ENCODE measurements around the gene TP53I3. TPM values are rescaled to one million over a fixed set of nuclear protein-coding genes. Genes with fewer than 3 reads are reported as not detected.
A peak's percentile ranks its signal among the peaks of the same experiment; 100 is the strongest.

The TP53I3 gene, protein sequence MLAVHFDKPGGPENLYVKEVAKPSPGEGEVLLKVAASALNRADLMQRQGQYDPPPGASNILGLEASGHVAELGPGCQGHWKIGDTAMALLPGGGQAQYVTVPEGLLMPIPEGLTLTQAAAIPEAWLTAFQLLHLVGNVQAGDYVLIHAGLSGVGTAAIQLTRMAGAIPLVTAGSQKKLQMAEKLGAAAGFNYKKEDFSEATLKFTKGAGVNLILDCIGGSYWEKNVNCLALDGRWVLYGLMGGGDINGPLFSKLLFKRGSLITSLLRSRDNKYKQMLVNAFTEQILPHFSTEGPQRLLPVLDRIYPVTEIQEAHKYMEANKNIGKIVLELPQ
- polyA plus RNA-seq (2013, experiment 1 of 2) = 14.8 TPM
- 15.7 TPM for polyA plus RNA-seq (2013, experiment 2 of 2)

DNA sequence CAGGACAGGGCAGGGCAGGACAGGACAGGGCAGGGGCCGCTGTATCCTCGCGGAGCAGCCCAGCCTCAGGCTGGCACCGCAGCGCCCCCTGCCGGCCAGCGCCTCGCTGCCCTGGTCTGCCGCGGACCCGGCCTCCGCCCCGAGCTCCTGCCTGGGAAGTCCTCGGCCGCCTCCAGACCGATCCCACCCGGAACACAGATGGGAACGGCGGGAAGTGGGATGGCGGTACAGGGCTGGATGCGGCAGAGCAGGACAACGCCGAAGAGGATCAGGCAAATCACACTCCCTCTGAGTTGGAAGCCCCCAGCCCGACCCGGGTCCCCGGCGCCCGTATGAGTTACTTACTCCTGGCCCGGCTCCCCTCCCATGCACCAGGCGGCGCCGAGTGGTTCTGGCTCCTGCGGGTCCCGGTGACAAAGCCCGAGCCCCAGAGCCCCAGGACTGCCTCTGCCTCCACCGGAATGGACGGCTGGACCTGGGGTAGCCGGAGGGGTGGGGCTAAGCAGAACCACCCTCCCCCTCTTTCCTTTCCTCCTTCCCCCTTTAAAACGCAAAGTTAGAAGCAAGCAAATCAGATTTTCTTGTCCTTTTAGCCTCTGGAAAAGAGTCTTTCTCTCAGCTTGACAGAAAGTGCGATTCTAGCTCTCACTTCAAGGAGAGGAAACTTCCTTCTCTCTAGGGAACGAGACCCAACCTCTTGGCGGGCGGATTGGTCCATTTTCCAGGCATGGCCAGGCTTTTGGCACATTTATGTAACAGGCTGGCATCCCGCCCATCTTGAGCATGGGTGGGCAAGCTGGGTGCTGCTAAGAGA is at the start of gene TP53I3:
TSS of gene TP53I3 (minus strand) at position 449 of the 814 bp plus-strand sequence. CDS start 508 bp downstream, outside the sequence.
- H3K14ac ChIP-seq (ENCODE audit: low read length) = peak within 1 kb of the TSS; percentile 77
- peak within 1 kb of the TSS; percentile 63 to 92 for H3K4me3 ChIP-seq (ENCODE audit: low read length in 2 of 2)
- H3K27me3 ChIP-seq (ENCODE audit: control insufficient read depth in 3 of 3, insufficient read depth in 3 of 3, low read depth in 1 of 3, low read length in 3 of 3) = no peaks in the 10 kb centered on the region
- peaks cover 0 to 8% of the 10 kb centered on the region in 2 donors for H3K4me1 ChIP-seq (ENCODE audit: control insufficient read depth in 2 of 2, insufficient read depth in 1 of 2, low read depth in 1 of 2, low read length in 2 of 2)
- peak within 1 kb of the TSS; percentile 84 for H2BK15ac ChIP-seq (ENCODE audit: low read length)
- peak within 1 kb of the TSS; percentile 69 for H2BK12ac ChIP-seq (ENCODE audit: low read length)
- peak within 1 kb of the TSS; percentile 16 for H4K91ac ChIP-seq (ENCODE audit: low read depth, low read length, poor library complexity)
- H3K4me2 ChIP-seq (ENCODE audit: insufficient read depth, low read length, poor library complexity, severe bottlenecking) = peak within 1 kb of the TSS; percentile 98
- peak within 1 kb of the TSS; percentile 92 for H3K9ac ChIP-seq (ENCODE audit: low read depth, low read length, poor library complexity)
- DNase-seq (ENCODE audit: low spot score) = peak; percentile 94
- peak within 1 kb of the TSS; percentile 60 for H3K23ac ChIP-seq (ENCODE audit: low read depth, low read length, poor library complexity)
- H3K36me3 ChIP-seq (replicated peaks in 1 of 2; ENCODE audit: control insufficient read depth in 2 of 2, insufficient read depth in 2 of 2, low read length in 2 of 2) = peaks cover 15 to 29% of the 10 kb centered on the region in 2 donors
- H2BK120ac ChIP-seq (ENCODE audit: low read depth, low read length) = no peak within 1 kb of the TSS
- H3K79me1 ChIP-seq (ENCODE audit: low read depth, low read length) = no peaks in the 10 kb centered on the region
- peak within 1 kb of the TSS; percentile 94 for H2BK5ac ChIP-seq (ENCODE audit: low read length)
- peak within 1 kb of the TSS; percentile 87 for H4K8ac ChIP-seq (ENCODE audit: low read depth, low read length)
- H2AK5ac ChIP-seq (ENCODE audit: low read depth, low read length) = no peak within 1 kb of the TSS
- H2AFZ ChIP-seq (ENCODE audit: low read length) = peak within 1 kb of the TSS; percentile 94
- no peak within 1 kb of the TSS for H3K4ac ChIP-seq (ENCODE audit: low read length)
- H3K9me3 ChIP-seq (replicated peaks in 1 of 2; ENCODE audit: control insufficient read depth in 2 of 2, insufficient read depth in 1 of 2, low read depth in 1 of 2, low read length in 2 of 2) = no peaks in the 10 kb centered on the region
- H3K27ac ChIP-seq (replicated peaks; ENCODE audit: low read length) = peak within 1 kb of the TSS; percentile 98
- H3K18ac ChIP-seq (ENCODE audit: low read length) = peak within 1 kb of the TSS; percentile 99
- WGBS, 2 donors (ENCODE audit: extremely low coverage in 2 of 2, insufficient read length in 2 of 2, insufficient replicate concordance in 1 of 2) = no CpG with 5 or more reads among the region's 44 CpGs

DNA sequence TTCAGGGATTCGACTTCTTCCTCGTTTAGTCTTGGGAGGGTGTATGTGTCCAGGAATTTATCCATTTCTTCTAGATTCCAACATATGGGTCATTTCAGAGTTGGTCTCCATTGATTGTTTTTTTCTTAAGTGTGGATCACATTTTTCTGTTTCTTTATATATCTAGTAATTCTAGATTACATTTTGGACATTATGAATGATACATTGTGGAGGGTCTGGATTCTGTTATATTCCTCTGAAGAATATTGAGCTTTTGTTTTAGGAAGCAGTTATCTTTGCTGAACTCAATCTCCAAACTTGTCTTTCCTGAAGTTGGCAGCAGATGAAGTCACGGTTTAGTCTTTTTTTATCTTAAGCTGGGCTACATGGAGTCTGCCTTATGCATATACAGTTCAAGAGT is 47.9 kb upstream of the TP53I3 start:
- H3K4me3 ChIP-seq (ENCODE audit: low read length in 2 of 2) = no peak overlapping the region
- H3K79me1 ChIP-seq (ENCODE audit: low read depth, low read length) = peaks cover 2% of the 10 kb centered on the region
- H3K9ac ChIP-seq (ENCODE audit: low read depth, low read length, poor library complexity) = no peak overlapping the region
- no peak overlapping the region for H2BK15ac ChIP-seq (ENCODE audit: low read length)
- no peak overlapping the region for H3K18ac ChIP-seq (ENCODE audit: low read length)
- H2AK5ac ChIP-seq (ENCODE audit: low read depth, low read length) = no peak overlapping the region
- H3K23ac ChIP-seq (ENCODE audit: low read depth, low read length, poor library complexity) = no peak overlapping the region
- no peak overlapping the region for H2BK120ac ChIP-seq (ENCODE audit: low read depth, low read length)
- no peak overlapping the region for H4K8ac ChIP-seq (ENCODE audit: low read depth, low read length)
- H3K27ac ChIP-seq (replicated peaks; ENCODE audit: low read length) = no peak overlapping the region
- no peak overlapping the region for H2AFZ ChIP-seq (ENCODE audit: low read length)
- H2BK12ac ChIP-seq (ENCODE audit: low read length) = no peak overlapping the region
- no peak overlapping the region for H4K91ac ChIP-seq (ENCODE audit: low read depth, low read length, poor library complexity)
- H3K14ac ChIP-seq (ENCODE audit: low read length) = no peak overlapping the region
- no peaks in the 10 kb centered on the region for H3K27me3 ChIP-seq (ENCODE audit: control insufficient read depth in 3 of 3, insufficient read depth in 3 of 3, low read depth in 1 of 3, low read length in 3 of 3)
- no CpG with 5 or more reads among the region's 3 CpGs for WGBS, 2 donors (ENCODE audit: extremely low coverage in 2 of 2, insufficient read length in 2 of 2, insufficient replicate concordance in 1 of 2)
- H3K4me1 ChIP-seq (ENCODE audit: control insufficient read depth in 2 of 2, insufficient read depth in 1 of 2, low read depth in 1 of 2, low read length in 2 of 2) = no peaks in the 10 kb centered on the region
- peaks cover 0 to 5% of the 10 kb centered on the region in 2 donors for H3K9me3 ChIP-seq (replicated peaks in 1 of 2; ENCODE audit: control insufficient read depth in 2 of 2, insufficient read depth in 1 of 2, low read depth in 1 of 2, low read length in 2 of 2)
- no peaks in the 10 kb centered on the region for H3K36me3 ChIP-seq (replicated peaks in 1 of 2; ENCODE audit: control insufficient read depth in 2 of 2, insufficient read depth in 2 of 2, low read length in 2 of 2)
- H3K4me2 ChIP-seq (ENCODE audit: insufficient read depth, low read length, poor library complexity, severe bottlenecking) = no peak overlapping the region
- no peak overlapping the region for H2BK5ac ChIP-seq (ENCODE audit: low read length)
- DNase-seq (ENCODE audit: low spot score) = no peak
- no peak overlapping the region for H3K4ac ChIP-seq (ENCODE audit: low read length)

DNA sequence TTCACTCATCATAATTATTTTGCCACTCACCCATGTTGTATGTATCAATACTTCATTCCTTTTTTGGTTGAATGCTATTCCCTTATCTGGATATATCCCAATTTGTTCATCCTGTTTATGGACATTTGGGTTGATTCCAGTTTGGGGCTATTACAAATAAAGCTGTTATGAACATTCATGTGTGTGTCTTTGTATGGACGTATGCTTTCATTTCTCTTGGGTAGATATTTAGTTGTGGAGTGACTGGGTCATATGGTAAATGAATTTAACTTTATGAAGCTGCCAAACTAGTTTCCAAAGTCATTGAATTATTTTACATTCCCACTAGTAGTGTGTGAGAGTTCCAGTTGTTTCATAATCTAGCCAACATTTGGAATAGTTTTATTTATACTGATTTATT is 41.3 kb upstream of the TP53I3 start:
- no peak overlapping the region for H3K4me2 ChIP-seq (ENCODE audit: insufficient read depth, low read length, poor library complexity, severe bottlenecking)
- H2BK15ac ChIP-seq (ENCODE audit: low read length) = no peak overlapping the region
- H2AK5ac ChIP-seq (ENCODE audit: low read depth, low read length) = no peak overlapping the region
- no peaks in the 10 kb centered on the region for H3K9me3 ChIP-seq (replicated peaks in 1 of 2; ENCODE audit: control insufficient read depth in 2 of 2, insufficient read depth in 1 of 2, low read depth in 1 of 2, low read length in 2 of 2)
- no peaks in the 10 kb centered on the region for H3K27me3 ChIP-seq (ENCODE audit: control insufficient read depth in 3 of 3, insufficient read depth in 3 of 3, low read depth in 1 of 3, low read length in 3 of 3)
- H3K14ac ChIP-seq (ENCODE audit: low read length) = no peak overlapping the region
- no peak for DNase-seq (ENCODE audit: low spot score)
- WGBS, 2 donors (ENCODE audit: extremely low coverage in 2 of 2, insufficient read length in 2 of 2, insufficient replicate concordance in 1 of 2) = no CpG with 5 or more reads among the region's 1 CpG
- H3K36me3 ChIP-seq (replicated peaks in 1 of 2; ENCODE audit: control insufficient read depth in 2 of 2, insufficient read depth in 2 of 2, low read length in 2 of 2) = no peaks in the 10 kb centered on the region
- H3K4me1 ChIP-seq (ENCODE audit: control insufficient read depth in 2 of 2, insufficient read depth in 1 of 2, low read depth in 1 of 2, low read length in 2 of 2) = peaks cover 0 to 1% of the 10 kb centered on the region in 2 donors
- H2BK12ac ChIP-seq (ENCODE audit: low read length) = no peak overlapping the region
- no peak overlapping the region for H3K27ac ChIP-seq (replicated peaks; ENCODE audit: low read length)
- no peak overlapping the region for H3K23ac ChIP-seq (ENCODE audit: low read depth, low read length, poor library complexity)
- H3K4me3 ChIP-seq (ENCODE audit: low read length in 2 of 2) = no peak overlapping the region
- no peak overlapping the region for H4K91ac ChIP-seq (ENCODE audit: low read depth, low read length, poor library complexity)
- no peak overlapping the region for H3K9ac ChIP-seq (ENCODE audit: low read depth, low read length, poor library complexity)
- H2BK5ac ChIP-seq (ENCODE audit: low read length) = no peak overlapping the region
- no peaks in the 10 kb centered on the region for H3K79me1 ChIP-seq (ENCODE audit: low read depth, low read length)
- no peak overlapping the region for H3K18ac ChIP-seq (ENCODE audit: low read length)
- no peak overlapping the region for H2AFZ ChIP-seq (ENCODE audit: low read length)
- H2BK120ac ChIP-seq (ENCODE audit: low read depth, low read length) = no peak overlapping the region
- H4K8ac ChIP-seq (ENCODE audit: low read depth, low read length) = no peak overlapping the region
- no peak overlapping the region for H3K4ac ChIP-seq (ENCODE audit: low read length)

Measured in neuronal stem cell (in vitro differentiated cells).